HG02759 (cell line): ENCODE data around the gene TBC1D3B.
A peak's percentile ranks its signal among the peaks of the same experiment; 100 is the strongest.
"Not testable (repeated sequence)": the region's sequence is repeated elsewhere in the genome, so short reads cannot be mapped to it uniquely, and the experiment has no call there.

Experiments
- ATAC-seq: cut with Tn5 transposase; IDR thresholded peaks from one replicate; pipeline ENCODE4 v1.9.1; 2021; ENCODE audit warnings: mild to moderate bottlenecking, moderate library complexity; ENCODE audit not compliant: unreplicated experiment

Gene TBC1D3B

GRCh38 chr17:36182176-36183000, 6.0 kb upstream of the TBC1D3B start:
- no peak for ATAC-seq

GRCh38 chr17:36181446-36182175, 5.2 kb upstream of the TBC1D3B start:
- ATAC-seq: not testable (repeated sequence)

- ATAC-seq: not testable (repeated sequence)
These were observed 7.6 kb downstream of the TBC1D3B start for GRCh38 chr17:36168836-36169235.

GRCh38 chr17:36153895-36154610, 22.4 kb downstream of the TBC1D3B start:
- no peak for ATAC-seq

GRCh38 chr17:36152639-36153120, 23.8 kb downstream of the TBC1D3B start:
- no peak for ATAC-seq

GRCh38 chr17:36151891-36152638, 24.4 kb downstream of the TBC1D3B start:
- ATAC-seq: no peak

- ATAC-seq: peak; percentile 32
These were observed 27.1 kb downstream of the TBC1D3B start for GRCh38 chr17:36149296-36149820.

- peak; percentile 77 for ATAC-seq
These were observed 27.7 kb downstream of the TBC1D3B start for GRCh38 chr17:36148559-36149295.

GRCh38 chr17:36147601-36148000, 28.8 kb downstream of the TBC1D3B start:
- no peak for ATAC-seq

GRCh38 chr17:36144981-36145729, 31.3 kb downstream of the TBC1D3B start:
- ATAC-seq: no peak

GRCh38 chr17:36144014-36144413, 32.4 kb downstream of the TBC1D3B start:
- no peak for ATAC-seq

- no peak for ATAC-seq
These were observed 33.6 kb downstream of the TBC1D3B start for GRCh38 chr17:36142806-36143205.

GRCh38 chr17:36142235-36142634, 34.2 kb downstream of the TBC1D3B start:
- no peak for ATAC-seq

- ATAC-seq: no peak
These were observed 40.0 kb downstream of the TBC1D3B start for GRCh38 chr17:36136439-36136838.

- ATAC-seq: no peak
These were observed 40.4 kb downstream of the TBC1D3B start for GRCh38 chr17:36136036-36136435.

GRCh38 chr17:36135465-36135864, 41.0 kb downstream of the TBC1D3B start:
- no peak for ATAC-seq

GRCh38 chr17:36133602-36134236, 42.7 kb downstream of the TBC1D3B start:
- no peak for ATAC-seq

- ATAC-seq: peak; percentile 43
These were observed 44.0 kb downstream of the TBC1D3B start for GRCh38 chr17:36132421-36132831.
